Activated T-helper 1 cell treated with anti-CD3 and anti-CD28 coated beads, Interleukin-12 subunit alpha, Interleukin-12 subunit beta, Interleukin-2, Interleukin-4 antibody, amounts not matched to agents 30 ng/mL and 10 ng/mL and 1 ng/mL, durations not matched to agents 14 hours and 24 hours and 36 hours (primary cell): ENCODE results near the gene COPG1. TPM values are rescaled to one million over a fixed set of nuclear protein-coding genes. Genes with fewer than 3 reads are reported as not detected.

Source experiments
- DNase-seq: peaks from one replicate; pipeline ENCODE4 v3.0.0; 2021; ENCODE audit warnings: low spot score
- H3K27ac Mint-ChIP-seq: one replicate; pipeline ENCODE4 v1.8.0; 2021; ENCODE audit warnings: mild to moderate bottlenecking, mixed read lengths
- H3K27me3 Mint-ChIP-seq: one replicate; pipeline ENCODE4 v1.8.0; 2022; ENCODE audit warnings: mild to moderate bottlenecking, moderate library complexity, mixed read lengths; ENCODE audit not compliant: insufficient read depth
- H3K36me3 Mint-ChIP-seq: one replicate; pipeline ENCODE4 v1.8.0; 2021; ENCODE audit warnings: low read depth, mixed read lengths
- H3K4me1 Mint-ChIP-seq: one replicate; pipeline ENCODE4 v1.8.0; 2021; ENCODE audit warnings: low read depth, mixed read lengths
- H3K4me3 Mint-ChIP-seq: one replicate; pipeline ENCODE4 v1.8.0; 2021; ENCODE audit warnings: mild to moderate bottlenecking, moderate library complexity, mixed read lengths
- H3K9me3 Mint-ChIP-seq: one replicate; pipeline ENCODE4 v1.8.0; 2021; ENCODE audit warnings: mixed read lengths
- intact Hi-C: fragments of 100-400 bp; cut with micrococcal nuclease; formaldehyde crosslinking; loops from one replicate; pipeline ENCODE4 v1.15.1; 2024
- total RNA-seq: library from RNA; stranded (reverse); gene quantifications from 2 replicates; pipeline ENCODE4 v1.2.3, GENCODE V29; 2022

The COPG1 gene
- total RNA-seq, 1 donor from 2014 or later, result 160 TPM

DNA sequence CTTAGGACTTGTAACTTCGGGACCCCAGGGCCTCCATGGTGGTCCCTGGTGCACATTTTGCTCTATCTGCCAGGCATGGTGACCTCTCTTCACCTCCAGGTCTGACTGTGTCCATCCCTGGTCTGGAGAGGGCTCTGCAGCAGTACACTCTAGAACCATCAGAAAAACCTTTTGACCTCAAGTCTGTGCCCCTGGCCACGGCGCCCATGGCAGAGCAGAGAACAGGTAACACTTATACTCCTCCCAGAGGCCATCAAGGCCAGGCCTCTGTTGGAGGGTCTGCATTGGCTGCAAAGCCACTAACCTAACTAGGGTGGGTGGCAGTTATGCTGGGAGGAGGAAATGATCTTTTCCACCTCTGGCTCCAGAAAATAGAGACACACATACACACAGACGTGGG is 19.0 kb downstream of the COPG1 start:
- Mint-ChIP-seq H3K27ac (no peak overlapping the region), H3K36me3 (peaks cover 50% of the 10 kb centered on the region), H3K27me3 (no peaks in the 10 kb centered on the region), H3K4me3 (no peak overlapping the region), H3K4me1 (no peaks in the 10 kb centered on the region), H3K9me3 (no peaks in the 10 kb centered on the region)
- DNase-seq, result no peak
- intact Hi-C loops, result no loop called here

DNA sequence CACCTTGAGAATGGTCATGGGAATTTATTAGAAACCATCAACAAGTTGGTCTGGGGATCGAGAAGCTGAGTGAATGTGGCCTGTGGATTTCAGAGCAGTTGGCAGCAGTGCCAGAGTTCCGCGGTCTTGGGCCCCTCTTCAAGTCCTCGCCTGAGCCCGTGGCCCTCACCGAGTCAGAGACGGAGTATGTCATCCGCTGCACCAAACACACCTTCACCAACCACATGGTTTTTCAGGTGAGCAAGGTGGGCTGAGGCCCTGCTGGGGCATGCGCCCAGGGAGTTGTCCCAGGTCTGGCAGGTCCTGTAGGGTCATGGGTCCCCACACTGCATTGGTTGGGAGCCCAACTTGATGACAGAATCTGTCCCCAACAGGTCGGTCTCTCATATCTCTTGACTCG is 22.3 kb downstream of the COPG1 start:
- intact Hi-C loops, result no loop called here
- Mint-ChIP-seq H3K9me3 (no peaks in the 10 kb centered on the region), H3K36me3 (peaks cover 61% of the 10 kb centered on the region), H3K4me1 (peaks cover 12% of the 10 kb centered on the region), H3K27ac (no peak overlapping the region), H3K4me3 (no peak overlapping the region), H3K27me3 (no peaks in the 10 kb centered on the region)
- no peak for DNase-seq

DNA sequence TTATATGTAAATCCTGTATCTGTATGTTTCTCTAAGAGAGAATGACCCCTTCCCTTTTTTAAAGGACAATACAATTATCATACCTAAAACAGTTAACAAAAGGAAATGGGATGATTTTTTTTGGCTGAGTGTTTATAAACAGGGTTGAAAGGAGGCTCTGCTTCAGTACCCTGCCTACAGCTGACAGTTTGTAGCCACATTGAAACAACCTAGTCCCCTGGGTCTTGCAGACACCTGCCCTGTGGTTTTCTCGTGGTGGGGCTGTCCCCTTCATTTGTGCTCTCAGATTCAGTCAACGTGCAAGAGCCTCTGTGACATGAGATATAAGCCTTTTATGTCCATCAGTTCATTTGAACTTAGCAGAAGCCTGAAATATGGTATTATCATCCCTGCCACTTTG is 27.0 kb downstream of the COPG1 start:
- Mint-ChIP-seq H3K4me3 (peak overlapping the region; percentile 7), H3K27me3 (no peaks in the 10 kb centered on the region), H3K36me3 (peaks cover 48% of the 10 kb centered on the region), H3K27ac (peak overlapping the region; percentile 18), H3K9me3 (no peaks in the 10 kb centered on the region), H3K4me1 (peaks cover 31% of the 10 kb centered on the region)
- intact Hi-C loops, result no loop called here
- DNase-seq, result no peak

DNA sequence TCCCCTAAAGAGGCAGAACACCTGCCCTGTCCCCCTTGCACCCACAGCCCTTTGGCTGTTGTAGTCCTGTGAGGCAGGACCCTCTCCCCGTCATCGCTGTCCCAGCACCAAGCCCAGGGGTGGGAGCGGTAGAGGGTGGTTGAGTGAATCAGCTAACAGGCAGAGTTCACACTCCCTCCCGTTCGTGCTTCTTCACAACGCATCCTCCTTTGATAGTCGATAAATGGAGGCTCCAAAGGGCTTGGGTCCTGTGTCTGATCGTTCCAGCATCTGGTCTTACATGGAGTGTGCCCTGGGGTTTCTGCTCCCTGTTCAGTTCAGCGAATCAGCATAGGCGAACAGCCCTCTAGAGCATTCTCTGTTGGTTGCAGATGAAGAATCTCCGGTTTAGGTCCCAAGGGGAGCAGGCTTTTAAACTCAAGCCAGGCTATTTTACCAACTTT is 28.4 kb downstream of the COPG1 start:
- Mint-ChIP-seq H3K4me3 (peak overlapping the region; percentile 87), H3K27ac (peak overlapping the region; percentile 91), H3K9me3 (no peaks in the 10 kb centered on the region), H3K36me3 (peaks cover 49% of the 10 kb centered on the region), H3K4me1 (peaks cover 44% of the 10 kb centered on the region), H3K27me3 (no peaks in the 10 kb centered on the region)
- DNase-seq, result no peak
- intact Hi-C loops, result loop anchor here (1.0 kb wide), 4 partner anchors 38 to 162 kb away; partner anchors contain the start of genes IFT122 and ISY1

DNA sequence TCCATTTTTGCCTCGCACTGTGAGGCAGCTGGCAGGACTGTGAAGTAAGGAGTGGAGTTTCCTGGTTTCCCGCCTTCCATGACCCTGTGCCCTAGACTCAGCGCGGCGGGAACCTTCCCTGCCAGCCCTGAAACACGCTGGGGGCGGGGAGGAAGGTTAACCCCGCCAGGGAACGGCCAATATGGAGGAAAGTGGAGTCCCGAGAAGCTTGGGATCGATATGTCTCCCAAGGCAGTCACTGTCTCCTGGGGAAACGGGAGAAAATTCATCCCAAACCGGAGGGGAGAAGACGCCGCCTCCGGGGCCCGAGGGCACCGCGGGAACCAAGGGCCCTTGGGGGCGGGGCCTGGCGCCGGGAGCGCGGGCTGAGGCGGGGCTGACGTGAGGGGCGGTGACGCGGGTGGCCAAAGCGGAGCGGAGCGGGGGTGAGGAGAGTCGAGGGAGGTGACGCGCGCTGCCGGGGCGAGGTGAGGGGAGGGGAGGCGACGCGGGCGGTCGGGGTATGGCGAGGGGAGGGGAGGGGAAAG is 29.1 kb downstream of the COPG1 start, which contains the start of gene HMCES:
HMCES (plus strand) TSS at position 432 of the 527 bp plus-strand sequence. CDS start 863 bp downstream, outside the sequence.
- H3K36me3 Mint-ChIP-seq, result peaks cover 51% of the 10 kb centered on the region
- H3K9me3 Mint-ChIP-seq, result no peaks in the 10 kb centered on the region
- H3K4me3 Mint-ChIP-seq, result peak within 1 kb of the TSS; percentile 93
- H3K27me3 Mint-ChIP-seq, result no peaks in the 10 kb centered on the region
- H3K4me1 Mint-ChIP-seq, result peaks cover 48% of the 10 kb centered on the region
- H3K27ac Mint-ChIP-seq, result peak within 1 kb of the TSS; percentile 97
- intact Hi-C loops, result loop anchor here (1.0 kb wide), 4 partner anchors 38 to 162 kb away; partner anchors contain the start of genes IFT122 and ISY1
- peak; percentile 92 for DNase-seq

DNA sequence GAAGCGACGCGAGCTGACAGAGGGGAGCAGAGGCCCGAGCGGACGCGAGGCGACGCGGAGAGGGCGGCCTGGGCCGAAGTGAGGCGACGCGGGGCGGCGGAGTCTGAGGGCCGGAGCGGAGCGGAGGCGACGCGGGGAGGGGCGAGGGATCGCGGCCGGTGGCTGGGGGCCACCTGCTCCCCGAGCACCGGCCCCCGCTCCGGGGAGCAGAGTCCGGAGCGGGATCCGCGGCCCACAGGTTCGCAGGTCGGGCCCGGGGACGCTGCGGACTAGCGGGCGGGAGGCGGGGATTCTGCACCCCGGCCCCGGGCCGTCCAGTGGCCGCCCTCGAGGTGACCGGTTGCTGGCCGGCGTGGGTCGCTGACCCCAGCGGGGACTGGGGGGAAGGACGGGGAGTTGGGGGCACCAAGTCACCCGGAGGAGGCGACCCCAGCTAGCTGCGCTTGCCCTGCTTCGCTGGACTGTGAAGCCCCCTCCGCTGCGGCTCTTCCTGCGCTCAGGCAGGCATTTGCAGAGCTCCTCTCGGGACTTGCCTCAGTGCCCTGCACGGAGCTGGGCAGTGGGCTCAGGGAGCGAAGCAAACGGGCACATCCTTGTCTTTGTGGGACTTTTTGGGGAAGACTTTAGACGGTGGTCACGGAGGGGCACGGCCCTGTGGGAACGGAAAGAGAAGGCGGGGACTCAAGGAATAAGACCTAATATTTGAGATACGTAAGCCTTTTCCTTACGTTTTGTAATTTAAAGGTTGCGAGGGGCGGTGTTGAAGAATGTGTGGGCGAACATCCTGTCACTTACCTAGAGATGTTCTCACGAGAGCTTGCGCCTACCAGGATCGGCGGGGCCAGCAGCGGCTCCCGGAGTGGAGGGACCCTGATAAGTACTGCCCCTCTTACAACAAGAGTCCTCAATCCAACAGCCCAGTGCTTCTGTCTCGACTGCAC is 29.8 kb downstream of the COPG1 start:
- intact Hi-C loops, result loop anchor here (1.0 kb wide), 7 partner anchors 30 to 400 kb away; partner anchors contain the start of genes ACAD9, COPG1, IFT122 and ISY1
- Mint-ChIP-seq H3K4me1 (peaks cover 48% of the 10 kb centered on the region), H3K4me3 (peak overlapping the region; percentile 93), H3K27me3 (no peaks in the 10 kb centered on the region), H3K9me3 (no peaks in the 10 kb centered on the region), H3K27ac (peak overlapping the region; percentile 97), H3K36me3 (peaks cover 46% of the 10 kb centered on the region)
- DNase-seq, result peak; percentile 34

DNA sequence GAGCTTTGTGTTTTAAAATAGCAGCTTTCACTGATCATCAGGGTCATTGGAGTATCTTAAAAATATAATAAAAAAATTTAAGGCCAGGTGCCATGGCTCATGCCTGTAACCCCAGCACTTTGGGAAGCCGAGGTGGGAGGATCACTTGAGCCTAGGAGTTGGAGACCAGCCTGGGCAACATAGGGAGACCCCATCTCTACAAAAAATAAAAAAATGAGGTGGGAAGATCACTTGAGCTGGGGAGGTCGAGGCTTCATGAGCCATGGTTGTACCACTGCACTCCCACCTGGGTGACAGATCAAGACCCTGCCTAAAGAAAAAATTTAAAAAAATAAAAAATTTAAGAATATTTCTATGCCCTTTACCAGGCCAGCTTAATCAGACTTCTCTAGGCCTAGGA is 30.8 kb downstream of the COPG1 start:
- intact Hi-C loops, result no loop called here
- no peaks in the 10 kb centered on the region for H3K27me3 Mint-ChIP-seq
- peak overlapping the region; percentile 93 for H3K4me3 Mint-ChIP-seq
- H3K27ac Mint-ChIP-seq, result no peak overlapping the region
- H3K4me1 Mint-ChIP-seq, result peaks cover 48% of the 10 kb centered on the region
- DNase-seq, result no peak
- H3K36me3 Mint-ChIP-seq, result peaks cover 39% of the 10 kb centered on the region
- no peaks in the 10 kb centered on the region for H3K9me3 Mint-ChIP-seq

DNA sequence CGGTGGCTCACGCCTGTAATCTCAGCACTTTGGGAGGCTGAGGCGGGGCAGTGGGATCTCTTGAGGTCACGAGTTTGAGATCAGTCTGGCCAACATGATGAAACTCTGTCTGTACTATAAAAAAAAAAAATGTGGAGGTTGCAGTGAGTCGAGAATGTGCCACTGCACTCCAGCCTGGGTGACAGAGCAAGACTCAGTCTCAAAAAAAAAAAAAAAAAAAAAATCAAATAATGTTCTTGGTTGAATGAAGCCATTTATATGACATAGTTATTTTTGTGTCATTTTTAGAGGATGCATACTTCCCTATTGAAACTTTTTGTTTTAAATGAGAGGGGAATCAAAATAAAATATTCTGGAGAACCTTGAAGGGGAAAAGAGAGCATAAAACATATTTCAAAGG is 32.3 kb downstream of the COPG1 start:
- Mint-ChIP-seq H3K27me3 (no peaks in the 10 kb centered on the region), H3K36me3 (peaks cover 31% of the 10 kb centered on the region), H3K4me1 (peaks cover 36% of the 10 kb centered on the region), H3K4me3 (no peak overlapping the region), H3K27ac (peak overlapping the region; percentile 33), H3K9me3 (no peaks in the 10 kb centered on the region)
- DNase-seq, result no peak
- intact Hi-C loops, result loop anchor here (1.0 kb wide), 3 partner anchors 27 to 161 kb away; no protein-coding TSS in a partner anchor

DNA sequence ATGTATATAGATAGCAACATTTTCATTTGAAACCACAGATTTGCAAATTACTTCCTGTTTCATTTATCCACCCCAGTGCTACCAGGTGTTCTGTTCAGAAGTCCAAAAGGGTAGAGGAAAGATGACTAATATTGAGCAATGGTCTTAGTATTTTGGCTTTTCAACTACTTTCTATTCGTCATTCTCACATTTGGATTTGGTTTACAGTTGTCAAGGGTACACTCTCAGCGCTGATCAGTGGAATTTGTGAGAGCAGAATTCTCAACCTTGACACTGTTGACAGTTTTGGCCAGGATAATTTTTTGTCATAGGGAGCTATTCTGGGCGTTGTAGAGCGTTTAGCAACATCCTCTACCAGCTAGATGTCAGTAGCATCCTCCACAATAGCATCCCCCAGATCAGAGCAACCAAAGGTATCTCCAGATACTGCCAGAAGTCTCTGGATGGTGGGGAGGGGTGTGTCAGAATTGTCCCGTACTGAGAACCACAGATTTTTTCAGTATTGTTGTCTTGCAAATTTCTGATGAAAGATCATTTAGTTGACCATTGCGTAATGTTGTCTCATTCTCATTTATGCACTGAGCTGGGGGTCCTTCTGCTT is 33.4 kb downstream of the COPG1 start:
- no peak for DNase-seq
- Mint-ChIP-seq H3K27me3 (no peaks in the 10 kb centered on the region), H3K36me3 (peaks cover 26% of the 10 kb centered on the region), H3K4me3 (peak overlapping the region; percentile 24), H3K9me3 (no peaks in the 10 kb centered on the region), H3K27ac (peak overlapping the region; percentile 89), H3K4me1 (peaks cover 34% of the 10 kb centered on the region)
- intact Hi-C loops, result loop anchor here (1.0 kb wide), 3 partner anchors 25 to 163 kb away; no protein-coding TSS in a partner anchor

DNA sequence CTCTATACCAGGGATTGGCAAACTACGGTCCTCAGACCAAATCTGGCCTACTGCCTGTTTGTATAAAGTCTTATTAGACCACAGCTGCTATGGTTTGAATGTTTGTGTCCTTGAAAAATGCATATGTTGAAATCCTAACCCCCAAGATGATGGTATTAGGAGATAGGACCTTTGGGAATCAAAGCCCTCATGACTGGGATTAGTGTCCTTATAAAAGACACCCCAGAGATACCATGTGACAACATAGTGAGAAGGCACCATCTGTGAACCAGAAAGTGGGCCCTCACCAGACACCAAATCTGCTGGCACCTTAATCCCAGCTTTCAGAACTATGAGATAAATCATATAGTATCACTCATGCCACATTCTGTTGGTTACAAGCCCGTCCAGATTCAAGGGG is 36.7 kb downstream of the COPG1 start:
- Mint-ChIP-seq H3K27me3 (no peaks in the 10 kb centered on the region), H3K36me3 (peaks cover 24% of the 10 kb centered on the region), H3K27ac (no peak overlapping the region), H3K9me3 (no peaks in the 10 kb centered on the region), H3K4me1 (peaks cover 17% of the 10 kb centered on the region), H3K4me3 (no peak overlapping the region)
- intact Hi-C loops, result no loop called here
- DNase-seq, result no peak

DNA sequence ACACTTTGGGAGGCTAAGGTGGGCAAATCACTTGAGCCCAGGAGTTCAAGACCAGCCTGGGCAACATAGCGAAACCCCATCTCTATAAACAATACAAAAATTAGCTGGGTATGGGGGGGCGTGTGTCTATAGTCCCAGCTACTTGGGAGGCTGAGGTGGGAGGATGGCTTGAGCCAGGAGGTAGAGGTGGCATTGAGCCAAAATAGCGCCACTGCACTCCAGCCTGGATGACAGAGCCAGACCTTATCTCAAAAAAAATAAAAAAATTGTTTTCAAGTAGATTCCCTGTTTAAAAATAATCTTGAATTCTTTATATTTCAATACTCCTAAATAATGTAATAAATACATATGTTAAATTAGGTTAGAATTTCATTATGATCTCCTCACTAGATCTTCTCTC is 39.0 kb downstream of the COPG1 start:
- DNase-seq, result no peak
- intact Hi-C loops, result no loop called here
- Mint-ChIP-seq H3K36me3 (peaks cover 29% of the 10 kb centered on the region), H3K4me1 (peaks cover 5% of the 10 kb centered on the region), H3K4me3 (no peak overlapping the region), H3K27me3 (no peaks in the 10 kb centered on the region), H3K9me3 (no peaks in the 10 kb centered on the region), H3K27ac (no peak overlapping the region)

DNA sequence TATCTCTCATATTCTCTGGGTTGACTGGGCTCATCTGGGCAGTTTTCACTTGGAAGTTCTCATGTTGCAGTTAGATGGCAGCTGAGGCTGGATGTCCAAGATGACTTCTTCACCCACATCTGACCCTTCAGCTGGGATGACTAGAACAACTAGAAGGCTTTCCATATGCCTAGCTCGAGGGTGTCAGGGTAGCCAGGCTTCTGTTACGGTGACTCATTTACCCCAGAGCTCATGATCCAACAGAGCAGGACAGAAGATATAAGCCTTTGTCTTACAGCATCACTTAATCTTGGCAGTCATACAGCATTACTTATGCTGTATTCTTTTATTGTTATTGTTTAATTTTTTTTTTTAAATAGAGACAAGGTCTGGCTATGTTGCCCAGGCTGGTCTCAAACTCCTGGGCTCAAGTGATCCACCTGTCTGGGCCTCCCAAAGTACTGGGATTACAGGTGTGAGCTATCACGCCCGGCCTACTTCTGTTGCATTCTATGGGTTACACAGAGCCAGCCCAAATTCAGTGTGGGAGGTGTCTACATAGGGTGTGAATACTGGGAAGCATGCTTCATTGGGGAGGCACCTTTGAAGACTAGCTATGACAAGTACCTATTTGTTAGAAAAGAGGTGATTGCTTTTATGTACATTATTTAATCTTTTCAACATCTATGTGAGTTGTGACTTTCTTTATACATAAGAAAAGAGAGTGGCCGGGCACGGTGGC is 40.0 kb downstream of the COPG1 start:
- Mint-ChIP-seq H3K36me3 (peaks cover 29% of the 10 kb centered on the region), H3K9me3 (no peaks in the 10 kb centered on the region), H3K4me1 (peaks cover 5% of the 10 kb centered on the region), H3K27me3 (no peaks in the 10 kb centered on the region), H3K4me3 (no peak overlapping the region), H3K27ac (no peak overlapping the region)
- no peak for DNase-seq
- intact Hi-C loops, result no loop called here
